Adipocyte (in vitro differentiated cells): Measurements from ENCODE around the gene OOEP.
"Not testable (repeated sequence)": the region's sequence is repeated elsewhere in the genome, so short reads cannot be mapped to it uniquely, and the experiment has no call there.

Experiments used
- DNase-seq: peaks from one replicate; pipeline ENCODE4 v3.0.0-alpha.2; 2015; ENCODE audit warnings: low read depth
- H3K27me3 ChIP-seq: replicated peaks from 2 replicates; pipeline ENCODE4 v1.7.0; 2013; ENCODE audit warnings: mild to moderate bottlenecking, low read length, moderate library complexity; ENCODE audit not compliant: control insufficient read depth, insufficient read depth
- H3K36me3 ChIP-seq: 2 replicates; pipeline ENCODE4 v1.7.0; 2013; ENCODE audit warnings: low read length, mild to moderate bottlenecking, moderate library complexity; ENCODE audit not compliant: control insufficient read depth, insufficient read depth, severe bottlenecking
- H3K4me1 ChIP-seq: 2 replicates; pipeline ENCODE4 v1.7.0; 2013; ENCODE audit warnings: mild to moderate bottlenecking, low read length, moderate library complexity; ENCODE audit not compliant: control insufficient read depth, insufficient read depth
- H3K4me3 ChIP-seq: 2 replicates; pipeline ENCODE4 v1.7.0; 2013; ENCODE audit warnings: mild to moderate bottlenecking, low read length, moderate library complexity
- H3K9ac ChIP-seq: 2 replicates; pipeline ENCODE4 v1.7.0; 2013; ENCODE audit warnings: mild to moderate bottlenecking, low read length, moderate library complexity
- H3K9me3 ChIP-seq: 2 replicates; pipeline ENCODE4 v1.7.0; 2013; ENCODE audit warnings: mild to moderate bottlenecking, low read length, moderate library complexity; ENCODE audit not compliant: control insufficient read depth

OOEP gene

DNA sequence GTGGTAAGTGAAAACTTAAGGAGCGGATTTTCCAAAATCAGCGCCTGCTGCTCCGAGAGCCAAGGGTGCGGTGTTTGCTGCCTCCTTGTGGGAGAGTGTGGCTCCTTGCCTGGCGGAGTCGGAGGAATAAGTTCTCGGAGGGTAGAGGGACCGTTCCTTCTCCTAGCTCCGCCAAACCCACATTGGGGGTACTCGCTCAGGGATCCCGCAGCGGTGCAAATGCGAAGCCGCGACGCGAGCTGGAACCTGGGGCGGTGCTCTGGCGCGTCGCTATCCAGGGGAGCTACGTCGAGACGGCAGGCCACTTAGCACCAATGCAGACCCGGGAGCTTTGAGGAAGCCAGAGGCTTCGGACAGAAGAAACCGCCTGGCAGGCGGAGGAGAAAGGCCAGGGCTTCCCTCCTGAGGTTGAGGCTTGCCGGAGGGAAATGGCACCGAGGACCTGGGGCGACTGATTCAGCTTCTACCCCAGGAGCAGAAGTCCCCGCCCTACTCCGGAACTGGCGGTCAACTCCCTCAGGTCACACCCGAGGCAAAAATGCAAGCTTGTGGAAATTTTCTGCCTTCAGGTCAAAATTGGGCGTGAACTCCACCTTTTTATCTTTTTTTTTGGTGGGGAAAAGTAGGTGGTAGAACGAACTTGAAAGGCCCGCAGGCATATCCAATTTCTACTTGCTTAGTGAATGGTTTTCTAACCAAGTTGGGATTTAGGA, 19.3 kb upstream of the OOEP start:
- H3K9ac ChIP-seq: peak overlapping the region; percentile 80
- no peaks in the 10 kb centered on the region for H3K27me3 ChIP-seq

DNA sequence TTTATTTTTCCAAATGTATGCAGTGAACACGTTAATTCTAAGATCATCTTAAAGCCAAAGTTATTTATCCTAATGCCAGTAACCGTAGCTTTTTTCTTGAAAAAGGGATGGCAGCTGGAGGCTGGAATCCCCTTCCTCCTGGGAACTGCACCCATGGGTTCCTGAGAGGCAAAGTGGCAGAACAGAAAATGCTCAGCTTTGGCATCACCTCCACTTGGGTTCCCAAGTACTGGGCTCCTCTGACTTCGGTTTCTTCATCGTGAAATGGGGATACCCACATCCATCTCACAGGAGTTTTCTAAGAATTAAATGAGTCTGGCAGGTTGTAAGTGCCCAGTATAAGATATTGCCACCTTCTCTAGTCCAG, 18.7 kb upstream of the OOEP start:
- Histone ChIP-seq H3K4me3 (peak overlapping the region; percentile 87), H3K36me3 (no peaks in the 10 kb centered on the region), H3K9me3 (no peaks in the 10 kb centered on the region), H3K27me3 (no peaks in the 10 kb centered on the region), H3K9ac (peak overlapping the region; percentile 80), H3K4me1 (peaks cover 3% of the 10 kb centered on the region)
- no peak for DNase-seq

More for the DNA sequence above, 19.3 kb upstream of the OOEP start:
- H3K36me3 ChIP-seq: no peaks in the 10 kb centered on the region
- peak; percentile 84 for DNase-seq
- H3K4me1 ChIP-seq: peaks cover 3% of the 10 kb centered on the region
- H3K9me3 ChIP-seq: no peaks in the 10 kb centered on the region
- peak overlapping the region; percentile 87 for H3K4me3 ChIP-seq

DNA sequence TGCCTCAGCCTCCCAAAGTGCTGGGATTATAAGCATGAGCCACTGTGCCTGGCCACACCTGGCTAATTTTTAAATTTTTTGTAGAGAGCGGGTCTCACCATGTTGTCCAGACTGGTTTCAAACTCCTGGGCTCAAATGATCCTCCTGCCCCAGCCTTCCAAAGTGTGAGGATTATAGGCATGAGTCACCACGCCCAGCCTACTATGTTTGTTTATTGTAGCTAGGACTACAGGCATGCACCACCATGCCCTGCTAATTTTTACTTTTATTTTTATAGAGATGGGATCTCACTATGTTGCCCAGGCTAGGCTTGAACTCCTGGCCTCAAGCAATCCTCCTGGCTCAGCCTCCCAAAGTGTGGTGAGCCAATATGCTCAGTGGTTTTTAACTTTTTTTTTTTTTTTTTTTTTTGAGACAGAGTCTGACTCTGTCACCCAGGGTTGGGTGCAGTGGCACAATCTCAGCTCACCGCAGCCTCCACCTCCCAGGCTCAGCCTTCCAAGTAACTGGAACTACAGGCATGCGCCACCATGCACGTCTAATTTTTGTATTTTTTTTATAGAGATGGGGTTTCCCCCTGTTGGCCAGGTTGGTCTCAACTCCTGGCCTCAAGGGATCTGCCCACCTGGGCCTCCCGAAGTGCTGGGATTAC, 12.9 kb upstream of the OOEP start:
- peak; percentile 4 for DNase-seq
- no peaks in the 10 kb centered on the region for H3K9me3 ChIP-seq
- no peaks in the 10 kb centered on the region for H3K4me1 ChIP-seq
- H3K36me3 ChIP-seq: no peaks in the 10 kb centered on the region
- no peaks in the 10 kb centered on the region for H3K27me3 ChIP-seq
- no peak overlapping the region for H3K9ac ChIP-seq
- no peak overlapping the region for H3K4me3 ChIP-seq

DNA sequence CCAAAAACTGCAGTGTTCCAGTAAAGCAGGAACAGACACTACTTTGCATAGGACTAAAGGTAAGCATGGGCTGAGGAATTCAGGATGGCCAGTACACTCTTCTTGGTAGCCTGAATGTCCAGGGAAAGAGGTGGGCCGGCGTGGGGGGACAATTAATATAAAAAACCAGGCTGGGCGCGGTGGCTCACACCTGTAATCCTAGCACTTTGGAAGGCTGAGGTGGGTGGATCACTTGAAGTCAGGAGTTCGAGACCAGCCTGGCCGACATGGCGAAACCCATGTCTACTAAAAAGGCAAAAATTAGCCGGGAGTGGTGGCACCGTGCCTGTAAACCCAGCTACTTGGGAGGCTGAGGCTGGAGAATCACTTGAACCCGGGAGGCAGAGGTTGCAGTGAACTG, 11.8 kb upstream of the OOEP start:
- H3K27me3 ChIP-seq, H3K9me3 ChIP-seq, DNase-seq: not testable (repeated sequence)

DNA sequence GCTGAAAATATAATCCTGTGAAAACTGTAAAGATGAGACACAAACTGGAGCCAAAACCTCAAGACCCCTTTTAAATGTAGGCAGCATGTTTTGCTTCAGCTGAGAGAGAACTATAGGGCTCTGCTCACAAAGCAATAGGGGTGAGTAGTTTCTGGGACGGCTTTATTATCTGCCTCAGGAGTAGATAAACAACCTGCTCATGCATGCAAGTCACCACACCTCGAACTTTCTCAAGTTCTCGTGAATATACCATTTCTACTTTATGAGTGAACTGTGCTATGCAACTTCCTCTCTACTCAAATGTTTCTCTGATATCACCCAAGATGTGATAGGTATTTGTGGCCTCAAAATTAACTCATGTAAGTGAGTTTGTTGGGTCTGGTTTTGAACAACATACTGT, 7.5 kb upstream of the OOEP start:
- DNase-seq: no peak
- H3K27me3 ChIP-seq: no peaks in the 10 kb centered on the region
- H3K9me3 ChIP-seq: peaks cover under 1% of the 10 kb centered on the region
- no peaks in the 10 kb centered on the region for H3K4me1 ChIP-seq
- H3K4me3 ChIP-seq: no peak overlapping the region
- H3K9ac ChIP-seq: no peak overlapping the region
- no peaks in the 10 kb centered on the region for H3K36me3 ChIP-seq

More for the DNA sequence above, 11.8 kb upstream of the OOEP start:
- not testable (repeated sequence) for H3K36me3 ChIP-seq, H3K9ac ChIP-seq, H3K4me3 ChIP-seq, H3K4me1 ChIP-seq

DNA sequence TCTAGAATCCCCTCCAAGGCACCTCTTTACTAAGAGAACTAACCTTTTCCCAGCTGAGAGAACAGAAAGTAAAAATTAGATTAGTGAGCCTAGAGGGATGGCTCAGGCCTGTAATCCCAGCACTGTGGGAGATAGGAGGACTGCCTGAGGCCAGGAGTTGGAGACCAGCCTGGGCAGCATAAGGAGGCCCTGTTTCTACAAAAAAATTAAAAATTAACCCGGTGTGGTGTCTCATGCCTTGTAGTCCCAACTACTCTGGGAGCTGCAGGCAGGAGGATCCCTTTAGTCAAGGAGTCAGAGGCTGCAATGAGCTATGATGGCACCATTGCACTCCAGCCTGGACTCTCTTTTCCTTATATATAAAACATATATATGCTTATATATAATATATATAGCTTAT, 5.5 kb upstream of the OOEP start:
- no peaks in the 10 kb centered on the region for H3K4me1 ChIP-seq
- H3K4me3 ChIP-seq: no peak overlapping the region
- no peak for DNase-seq
- H3K27me3 ChIP-seq: no peaks in the 10 kb centered on the region
- peaks cover 7% of the 10 kb centered on the region for H3K9me3 ChIP-seq
- no peaks in the 10 kb centered on the region for H3K36me3 ChIP-seq
- H3K9ac ChIP-seq: no peak overlapping the region

DNA sequence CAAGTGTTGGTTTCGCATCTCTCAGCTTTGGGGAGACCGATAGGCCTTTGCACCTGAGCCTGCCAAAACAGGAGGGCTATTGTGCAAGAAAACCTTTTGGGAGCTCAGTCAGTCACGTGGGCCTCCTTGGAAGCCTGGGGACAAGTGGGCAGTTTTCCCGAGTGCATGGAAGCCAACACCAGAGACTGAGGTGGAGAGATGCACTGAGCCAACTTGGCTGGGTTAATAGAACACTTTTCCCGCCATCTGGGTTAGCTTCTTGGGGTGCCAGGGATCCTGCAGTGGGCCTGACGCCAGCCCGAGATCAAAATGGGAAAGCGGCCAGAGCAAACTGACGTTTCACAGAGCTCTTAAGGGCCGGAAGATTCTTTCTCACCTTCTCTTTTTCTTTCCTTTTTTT, 2.8 kb upstream of the OOEP start:
- Histone ChIP-seq H3K27me3 (no peaks in the 10 kb centered on the region), H3K4me3 (no peak overlapping the region), H3K36me3 (no peaks in the 10 kb centered on the region), H3K4me1 (no peaks in the 10 kb centered on the region), H3K9ac (no peak overlapping the region), H3K9me3 (peaks cover 7% of the 10 kb centered on the region)
- no peak for DNase-seq

DNA sequence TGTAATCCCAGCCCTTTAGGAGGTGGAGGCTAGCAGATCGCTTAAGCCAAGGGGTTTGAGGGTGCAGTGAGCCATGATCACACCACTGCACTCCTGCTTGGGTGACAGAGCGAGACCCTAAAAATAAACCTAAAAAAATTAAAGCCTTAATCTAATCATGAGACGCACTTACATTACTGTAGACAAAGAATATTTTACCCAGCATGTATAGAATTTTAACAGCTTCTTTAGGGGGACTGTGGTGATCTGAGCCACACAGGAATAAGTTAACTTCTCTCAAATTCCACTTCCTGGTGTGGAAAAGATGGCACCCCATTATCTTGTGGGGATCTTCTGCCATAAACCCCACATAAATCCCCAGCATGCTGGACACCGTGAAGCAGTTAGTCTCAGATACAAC, 2.3 kb upstream of the OOEP start:
- Histone ChIP-seq H3K36me3 (no peaks in the 10 kb centered on the region), H3K4me1 (no peaks in the 10 kb centered on the region), H3K4me3 (no peak overlapping the region), H3K9ac (no peak overlapping the region), H3K27me3 (no peaks in the 10 kb centered on the region), H3K9me3 (peaks cover 7% of the 10 kb centered on the region)
- DNase-seq: no peak

DNA sequence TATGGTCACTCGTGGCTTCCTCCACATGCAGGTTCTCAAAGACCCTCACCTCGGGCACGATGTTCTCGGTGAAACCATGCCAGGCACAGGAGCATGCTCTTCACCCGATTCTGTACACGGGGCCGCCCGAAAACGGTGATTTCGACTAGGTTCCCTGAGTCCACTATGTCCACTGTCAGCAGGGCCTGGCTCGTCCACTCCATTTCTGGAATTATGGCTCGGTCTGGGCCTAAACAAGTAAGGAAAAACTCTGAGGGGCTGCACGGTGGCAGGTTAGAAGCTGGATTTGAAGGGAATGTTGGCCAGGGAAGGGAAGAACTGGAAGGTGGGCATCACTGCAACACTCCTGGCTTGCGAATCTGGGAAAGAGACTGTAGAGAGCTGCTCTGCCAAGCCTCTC, 540 bp downstream of the OOEP start:
- no peak overlapping the region for H3K4me3 ChIP-seq
- DNase-seq: no peak
- H3K9me3 ChIP-seq: peaks cover 7% of the 10 kb centered on the region
- H3K9ac ChIP-seq: no peak overlapping the region
- no peaks in the 10 kb centered on the region for H3K4me1 ChIP-seq
- no peaks in the 10 kb centered on the region for H3K36me3 ChIP-seq
- no peaks in the 10 kb centered on the region for H3K27me3 ChIP-seq

DNA sequence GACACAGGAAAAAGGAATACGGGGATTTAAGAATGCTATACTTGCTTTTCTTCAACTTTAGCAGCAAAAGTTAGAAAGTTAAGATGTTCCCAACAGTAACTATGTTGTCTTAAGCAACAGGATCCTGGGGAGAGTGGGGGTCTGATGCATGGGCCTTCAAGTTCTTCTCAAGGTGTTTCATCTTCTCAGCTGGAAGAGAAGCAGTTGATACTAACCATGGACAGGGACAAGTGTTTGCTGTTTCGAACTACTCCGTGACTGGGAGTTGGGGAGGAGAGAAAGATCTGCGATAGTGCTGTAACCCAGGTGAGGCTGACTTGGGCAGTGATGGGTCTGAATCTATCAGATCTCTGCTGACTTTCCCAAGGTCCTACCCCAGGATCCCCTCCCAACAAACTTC, 1.0 kb downstream of the OOEP start:
- no peaks in the 10 kb centered on the region for H3K27me3 ChIP-seq
- peaks cover 7% of the 10 kb centered on the region for H3K9me3 ChIP-seq
- no peaks in the 10 kb centered on the region for H3K4me1 ChIP-seq
- no peaks in the 10 kb centered on the region for H3K36me3 ChIP-seq
- no peak overlapping the region for H3K9ac ChIP-seq
- no peak for DNase-seq
- H3K4me3 ChIP-seq: no peak overlapping the region

DNA sequence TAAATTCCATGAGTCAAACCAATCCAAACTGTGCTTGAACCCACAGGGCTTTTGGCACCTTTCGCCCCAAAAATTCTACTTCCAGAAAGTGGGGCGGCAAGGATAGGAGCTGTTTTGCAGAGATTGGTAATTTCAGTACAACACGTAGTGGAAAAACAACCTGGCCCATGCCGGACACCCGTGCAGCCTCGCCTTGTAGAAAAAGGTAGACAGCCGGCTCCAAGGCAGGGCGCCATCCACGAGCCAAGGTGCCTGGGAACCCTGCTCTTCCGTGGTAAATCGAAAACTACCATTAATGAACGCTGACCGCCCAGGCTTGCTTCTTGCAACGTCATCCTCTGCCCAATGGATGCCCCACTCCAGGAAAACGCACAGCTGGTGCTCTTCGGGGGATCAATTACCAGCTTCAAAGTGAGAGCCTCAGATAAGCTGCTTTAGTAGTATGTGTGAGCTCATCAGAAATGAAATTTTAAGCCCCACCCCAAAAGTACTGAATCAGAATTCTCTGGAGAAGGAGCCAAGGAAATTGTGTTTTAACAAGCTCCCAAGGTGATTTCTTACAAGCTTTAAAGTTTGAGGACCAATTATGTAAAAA, 1.8 kb downstream of the OOEP start:
- no peak overlapping the region for H3K9ac ChIP-seq
- no peak for DNase-seq
- H3K4me1 ChIP-seq: no peaks in the 10 kb centered on the region
- peaks cover 7% of the 10 kb centered on the region for H3K9me3 ChIP-seq
- H3K36me3 ChIP-seq: no peaks in the 10 kb centered on the region
- no peaks in the 10 kb centered on the region for H3K27me3 ChIP-seq
- H3K4me3 ChIP-seq: no peak overlapping the region
